CD4-positive, alpha-beta T cell (primary cell): ENCODE measurements around the gene CAPN9. TPM values are rescaled to one million over a fixed set of nuclear protein-coding genes. Genes with fewer than 3 reads are reported as not detected.

ENCODE experiments used
- ATAC-seq: fragments of 200-7000 bp; cut with Tn5 transposase; one replicate; pipeline ENCODE4 v1.10.0; 2022; ENCODE audit warnings: mild to moderate bottlenecking; ENCODE audit not compliant: poor library complexity
- CTCF ChIA-PET: fragments of 350-600 bp; sonication (Branson Sonifier 250); formaldehyde crosslinking; loops from one replicate; lab custom pipeline; 2021; ENCODE audit warnings: antibody characterized with exemption, inconsistent platforms; lab: Charles Lee
- POLR2A ChIA-PET: fragments of 350-600 bp; sonication (Branson Sonifier 250); formaldehyde crosslinking; loops from one replicate; lab custom pipeline; 2021; ENCODE audit warnings: antibody characterized with exemption, inconsistent platforms; lab: Charles Lee
- DNase-seq, 14 experiments: peaks; one replicate each; pipeline ENCODE4 v3.0.0-alpha.2; 2013 to 2020; ENCODE audit warnings: mixed read lengths in 2 of 14
- H3K27ac ChIP-seq, 2 donors: one replicate each; pipeline versions ENCODE4 v1.5.1 to v1.7.0; 2013; ENCODE audit warnings: low read length in 2 of 2, low read depth in 1 of 2, mild to moderate bottlenecking in 1 of 2
- H3K27me3 ChIP-seq, 2 experiments: 1 replicate in 1 of 2; 2 replicates in 1 of 2; pipeline versions ENCODE4 v1.6.1 to v1.7.0; 2013; ENCODE audit warnings: low read length in 2 of 2, control low read depth in 1 of 2, mild to moderate bottlenecking in 1 of 2, moderate library complexity in 1 of 2; ENCODE audit not compliant: insufficient read depth in 2 of 2, control insufficient read depth in 1 of 2
- H3K36me3 ChIP-seq: one replicate; pipeline ENCODE4 v1.6.1; 2013; ENCODE audit warnings: low read length, control low read depth; ENCODE audit not compliant: insufficient read depth
- H3K4me1 ChIP-seq: one replicate; pipeline ENCODE4 v1.6.1; 2013; ENCODE audit warnings: low read length, control low read depth; ENCODE audit not compliant: insufficient read depth
- H3K4me3 ChIP-seq: one replicate; pipeline ENCODE4 v1.5.1; 2013; ENCODE audit warnings: mild to moderate bottlenecking, low read length, moderate library complexity
- H3K9me3 ChIP-seq, 2 experiments: 1 replicate in 1 of 2; 2 replicates in 1 of 2; pipeline versions ENCODE4 v1.6.1 to v1.7.0; 2013; ENCODE audit warnings: low read length in 2 of 2, mild to moderate bottlenecking in 2 of 2, control low read depth in 1 of 2, moderate library complexity in 1 of 2; ENCODE audit not compliant: control insufficient read depth in 1 of 2, insufficient read depth in 1 of 2
- H3K27ac Mint-ChIP-seq: one replicate; pipeline ENCODE4 v1.8.0; 2020; ENCODE audit warnings: mixed read lengths
- H3K27me3 Mint-ChIP-seq: one replicate; pipeline ENCODE4 v1.8.0; 2021; ENCODE audit warnings: mixed read lengths
- H3K36me3 Mint-ChIP-seq: one replicate; pipeline ENCODE4 v1.8.0; 2021; ENCODE audit warnings: low read depth, mixed read lengths
- H3K4me1 Mint-ChIP-seq: one replicate; pipeline ENCODE4 v1.8.0; 2021; ENCODE audit warnings: low read depth, mixed read lengths
- H3K4me3 Mint-ChIP-seq: one replicate; pipeline ENCODE4 v1.8.0; 2020; ENCODE audit warnings: mild to moderate bottlenecking, mixed read lengths
- H3K9me3 Mint-ChIP-seq: one replicate; pipeline ENCODE4 v1.8.0; 2020; ENCODE audit warnings: mixed read lengths
- intact Hi-C, 2 experiments: fragments of 100-400 bp; cut with DNase I in 1 of 2; cut with micrococcal nuclease in 1 of 2; formaldehyde crosslinking; loops; one replicate each; pipeline versions ENCODE4 v1.15.1 to v1.9.0; 2023 to 2025; cut with DNase I, micrococcal nuclease
- total RNA-seq, 174 experiments: library from RNA in 2 of 174; stranded (reverse) in 2 of 174; gene quantifications; one replicate each; pipeline ENCODE4 v1.2.3 and lab custom pipeline; 2021 to 2026
- TF ChIP-seq, protein P1 (sequence below): fragments of 200-600 bp; IDR thresholded peaks from one replicate; pipeline ENCODE4 v1.8.0; 2022; ENCODE audit warnings: antibody characterized with exemption, mild to moderate bottlenecking

Gene CAPN9
- total RNA-seq, 2 experiments from 2014 or later = not detected

DNA sequence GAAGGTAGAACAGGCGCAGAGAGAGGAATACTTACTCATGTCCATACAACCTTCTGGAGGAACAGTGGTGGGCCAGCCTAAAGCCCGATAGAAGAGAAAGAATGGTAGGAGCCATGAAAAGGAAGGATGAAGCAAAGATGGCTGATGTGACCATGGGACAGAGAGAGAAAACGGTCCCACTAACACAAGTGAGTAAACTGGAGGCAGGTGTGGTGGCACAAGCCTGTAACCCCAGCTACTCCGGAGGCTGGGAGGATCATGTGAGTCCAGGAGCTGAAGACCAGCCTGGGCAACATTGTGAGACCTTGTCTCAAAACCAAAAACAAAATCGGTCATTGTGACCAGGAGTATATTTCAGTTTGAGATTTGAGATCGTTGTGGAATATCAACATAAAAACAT lies 71.7 kb downstream of the CAPN9 start:
- H3K36me3 Mint-ChIP-seq = no peaks in the 10 kb centered on the region
- H3K4me3 Mint-ChIP-seq = no peak overlapping the region
- H3K36me3 ChIP-seq = no peaks in the 10 kb centered on the region
- CTCF ChIA-PET = no interaction called here
- no peak overlapping the region for H3K27ac ChIP-seq
- DNase-seq = no peak
- no peaks in the 10 kb centered on the region for H3K9me3 ChIP-seq
- POLR2A ChIA-PET = no interaction called here
- intact Hi-C loops = no loop called here
- ATAC-seq = no peak
- H3K4me1 ChIP-seq = no peaks in the 10 kb centered on the region
- no peaks in the 10 kb centered on the region for H3K27me3 ChIP-seq
- no peak overlapping the region for H3K27ac Mint-ChIP-seq
- H3K4me1 Mint-ChIP-seq = no peaks in the 10 kb centered on the region
- no peak overlapping the region for H3K4me3 ChIP-seq
- TF ChIP-seq, protein P1, sequence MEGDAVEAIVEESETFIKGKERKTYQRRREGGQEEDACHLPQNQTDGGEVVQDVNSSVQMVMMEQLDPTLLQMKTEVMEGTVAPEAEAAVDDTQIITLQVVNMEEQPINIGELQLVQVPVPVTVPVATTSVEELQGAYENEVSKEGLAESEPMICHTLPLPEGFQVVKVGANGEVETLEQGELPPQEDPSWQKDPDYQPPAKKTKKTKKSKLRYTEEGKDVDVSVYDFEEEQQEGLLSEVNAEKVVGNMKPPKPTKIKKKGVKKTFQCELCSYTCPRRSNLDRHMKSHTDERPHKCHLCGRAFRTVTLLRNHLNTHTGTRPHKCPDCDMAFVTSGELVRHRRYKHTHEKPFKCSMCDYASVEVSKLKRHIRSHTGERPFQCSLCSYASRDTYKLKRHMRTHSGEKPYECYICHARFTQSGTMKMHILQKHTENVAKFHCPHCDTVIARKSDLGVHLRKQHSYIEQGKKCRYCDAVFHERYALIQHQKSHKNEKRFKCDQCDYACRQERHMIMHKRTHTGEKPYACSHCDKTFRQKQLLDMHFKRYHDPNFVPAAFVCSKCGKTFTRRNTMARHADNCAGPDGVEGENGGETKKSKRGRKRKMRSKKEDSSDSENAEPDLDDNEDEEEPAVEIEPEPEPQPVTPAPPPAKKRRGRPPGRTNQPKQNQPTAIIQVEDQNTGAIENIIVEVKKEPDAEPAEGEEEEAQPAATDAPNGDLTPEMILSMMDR = no peak
- H3K9me3 Mint-ChIP-seq = peaks cover 1% of the 10 kb centered on the region
- H3K27me3 Mint-ChIP-seq = peaks cover 47% of the 10 kb centered on the region

DNA sequence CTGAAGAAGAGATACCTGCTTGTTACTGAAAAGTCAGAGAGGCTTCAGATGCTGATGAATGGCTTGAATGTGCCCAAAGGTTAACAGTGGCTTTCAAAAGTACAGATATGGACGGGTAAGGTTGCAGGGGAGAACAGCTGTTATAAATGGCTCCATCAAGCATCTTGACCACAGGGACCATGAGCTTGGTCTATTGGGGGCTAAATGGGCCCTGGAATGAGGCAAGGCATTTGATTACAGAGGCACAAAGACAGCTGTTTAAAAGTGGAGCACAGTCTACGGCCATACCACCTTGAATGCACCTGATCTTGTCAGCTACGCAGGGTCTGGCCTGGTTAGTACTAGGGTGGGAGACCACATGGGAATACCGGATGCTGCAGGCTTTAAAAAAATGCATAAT lies 72.8 kb downstream of the CAPN9 start:
- CTCF ChIA-PET = no interaction called here
- H3K36me3 ChIP-seq = no peaks in the 10 kb centered on the region
- no peaks in the 10 kb centered on the region for H3K4me1 ChIP-seq
- no peak for ATAC-seq
- TF ChIP-seq, protein P1 = no peak
- H3K27ac ChIP-seq = no peak overlapping the region
- H3K4me3 Mint-ChIP-seq = no peak overlapping the region
- H3K4me3 ChIP-seq = no peak overlapping the region
- intact Hi-C loops = no loop called here
- H3K36me3 Mint-ChIP-seq = no peaks in the 10 kb centered on the region
- POLR2A ChIA-PET = no interaction called here
- no peaks in the 10 kb centered on the region for H3K27me3 ChIP-seq
- peaks cover 41% of the 10 kb centered on the region for H3K27me3 Mint-ChIP-seq
- no peak overlapping the region for H3K27ac Mint-ChIP-seq
- H3K4me1 Mint-ChIP-seq = no peaks in the 10 kb centered on the region
- no peaks in the 10 kb centered on the region for H3K9me3 ChIP-seq
- no peak for DNase-seq
- H3K9me3 Mint-ChIP-seq = no peaks in the 10 kb centered on the region

DNA sequence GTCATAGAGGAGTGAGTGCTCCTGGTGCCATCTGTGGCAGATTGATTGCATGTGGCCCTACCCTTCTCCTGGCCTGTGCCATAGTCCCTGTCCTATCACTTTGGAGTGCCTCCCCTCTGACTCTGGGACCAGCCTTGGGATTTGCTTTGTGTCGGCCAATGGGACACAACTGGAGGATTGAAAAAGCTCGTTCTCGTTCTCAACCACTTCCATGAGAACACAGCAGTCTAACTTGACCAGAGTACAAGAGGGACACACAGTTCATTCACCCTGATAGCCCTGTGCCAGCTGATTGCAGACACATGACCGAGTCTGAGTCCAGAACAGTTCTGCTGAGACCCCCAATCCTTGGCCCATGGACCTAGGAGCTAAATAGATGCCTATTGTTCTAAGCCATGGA lies 73.4 kb downstream of the CAPN9 start:
- H3K9me3 Mint-ChIP-seq = no peaks in the 10 kb centered on the region
- H3K27ac ChIP-seq = no peak overlapping the region
- no peak for DNase-seq
- no peaks in the 10 kb centered on the region for H3K4me1 ChIP-seq
- no peak for ATAC-seq
- H3K27ac Mint-ChIP-seq = no peak overlapping the region
- no peaks in the 10 kb centered on the region for H3K9me3 ChIP-seq
- H3K27me3 ChIP-seq = no peaks in the 10 kb centered on the region
- H3K4me3 ChIP-seq = no peak overlapping the region
- ChIA-PET CTCF (no interaction called here), POLR2A (no interaction called here)
- H3K27me3 Mint-ChIP-seq = peaks cover 36% of the 10 kb centered on the region
- H3K36me3 Mint-ChIP-seq = no peaks in the 10 kb centered on the region
- TF ChIP-seq, protein P1 = no peak
- H3K4me1 Mint-ChIP-seq = no peaks in the 10 kb centered on the region
- H3K4me3 Mint-ChIP-seq = no peak overlapping the region
- intact Hi-C loops = no loop called here
- H3K36me3 ChIP-seq = no peaks in the 10 kb centered on the region
